NCI-H2107 treated with DMSO at 0.1 percent for 48 hours (cell line): ENCODE measurements around the gene KRTAP4-1.
"Not testable (repeated sequence)": the region's sequence is repeated elsewhere in the genome, so short reads cannot be mapped to it uniquely, and the experiment has no call there.

ENCODE experiments used
- DNase-seq: peaks from one replicate; lab custom pipeline; 2025; ENCODE audit not compliant: unreplicated experiment; lab: John Stamatoyannopoulos, UW

Gene KRTAP4-1

DNA sequence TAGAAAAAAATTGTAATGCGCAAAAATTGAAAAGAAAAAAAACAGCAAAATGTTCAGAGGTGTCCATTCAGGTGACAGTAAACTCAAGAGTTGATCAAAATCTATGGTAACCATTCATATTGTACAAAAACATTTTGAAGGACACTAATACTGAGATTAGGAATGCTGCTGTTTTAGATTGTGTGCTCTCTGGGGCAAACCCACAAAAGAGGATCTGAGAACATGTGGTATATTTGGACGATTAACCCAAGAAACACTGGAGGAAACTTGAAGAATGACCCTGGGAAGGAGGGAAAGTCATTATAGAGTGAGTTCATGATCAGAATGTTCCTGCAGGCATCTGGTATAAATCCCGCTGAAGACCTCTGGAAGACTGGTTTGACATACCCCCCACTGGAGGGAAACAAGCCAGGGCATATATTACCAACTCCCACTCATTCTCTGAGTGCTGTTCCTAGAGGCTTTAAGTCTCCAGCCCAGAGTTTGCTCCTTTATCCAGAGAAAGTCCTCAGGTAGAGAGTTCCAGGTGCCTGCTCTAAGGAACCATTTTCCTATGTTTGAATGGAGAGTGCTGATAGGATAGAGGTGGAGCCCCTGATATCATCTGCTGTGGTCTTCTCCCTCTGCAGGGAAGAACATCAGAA, 7.8 kb downstream of the KRTAP4-1 start:
- DNase-seq, result no peak

DNA sequence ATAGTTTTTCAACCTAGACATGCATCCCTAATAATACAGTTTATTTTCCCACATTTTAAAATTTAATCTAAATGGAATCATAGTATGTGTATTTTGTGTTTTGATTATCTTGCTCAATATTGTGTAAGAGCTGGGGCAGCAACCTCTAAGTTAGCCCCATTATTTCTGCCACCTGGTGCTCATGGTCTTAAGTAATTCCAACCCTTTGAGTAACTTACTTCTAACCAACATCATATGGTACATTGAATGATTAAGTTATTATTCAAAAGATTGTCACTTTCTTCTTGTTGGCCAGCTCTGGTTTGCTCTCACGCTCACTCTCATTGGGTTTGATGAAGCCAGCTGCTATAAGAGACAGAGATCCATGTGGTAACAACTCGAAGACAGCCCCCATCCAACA, 12.8 kb downstream of the KRTAP4-1 start:
- DNase-seq, result no peak

DNA sequence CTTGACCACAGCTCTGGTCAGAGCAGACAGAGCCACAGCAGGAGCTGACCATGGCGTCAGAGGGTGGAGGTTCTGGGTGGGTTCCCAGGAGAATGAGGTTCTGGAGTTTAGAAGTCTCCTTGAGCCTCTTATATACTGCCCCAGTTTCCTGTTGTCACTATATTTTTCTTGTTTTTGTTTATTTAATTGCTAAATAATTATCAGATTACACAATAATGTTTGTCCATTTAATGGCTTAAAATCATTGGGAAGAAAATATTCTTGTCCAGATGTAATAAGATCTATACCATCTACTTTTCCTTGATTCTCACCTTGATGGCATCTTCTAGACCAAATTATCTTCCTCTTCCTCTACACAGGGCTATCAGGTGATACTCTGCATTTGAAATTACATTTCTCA, 16.6 kb downstream of the KRTAP4-1 start, which contains the start of gene KRTAP4-3:
Gene KRTAP4-3 (minus strand): TSS at position 101 of the 400 bp plus-strand sequence. CDS start 49 bp downstream, at position 52.
- no peak for DNase-seq

DNA sequence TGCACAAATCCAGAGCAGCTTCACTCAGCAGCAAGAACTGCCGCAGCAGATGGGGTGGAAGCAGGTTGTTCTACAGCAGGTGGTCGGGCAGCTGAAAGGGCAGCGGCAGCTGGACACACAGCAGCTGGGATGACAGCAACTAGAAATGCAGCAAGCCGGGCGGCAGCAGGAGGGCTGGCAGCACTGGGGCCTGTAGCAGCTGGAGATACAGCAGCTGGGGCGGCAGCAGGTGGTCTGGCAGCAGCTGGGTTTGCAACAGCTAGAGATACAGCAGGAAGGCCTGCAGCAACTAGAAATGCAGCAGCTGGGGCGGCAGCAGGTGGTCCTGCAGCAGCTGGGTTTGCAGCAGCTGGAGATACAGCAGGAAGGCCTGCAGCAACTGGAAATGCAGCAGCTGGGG, 17.1 kb downstream of the KRTAP4-1 start:
- DNase-seq, result no peak

DNA sequence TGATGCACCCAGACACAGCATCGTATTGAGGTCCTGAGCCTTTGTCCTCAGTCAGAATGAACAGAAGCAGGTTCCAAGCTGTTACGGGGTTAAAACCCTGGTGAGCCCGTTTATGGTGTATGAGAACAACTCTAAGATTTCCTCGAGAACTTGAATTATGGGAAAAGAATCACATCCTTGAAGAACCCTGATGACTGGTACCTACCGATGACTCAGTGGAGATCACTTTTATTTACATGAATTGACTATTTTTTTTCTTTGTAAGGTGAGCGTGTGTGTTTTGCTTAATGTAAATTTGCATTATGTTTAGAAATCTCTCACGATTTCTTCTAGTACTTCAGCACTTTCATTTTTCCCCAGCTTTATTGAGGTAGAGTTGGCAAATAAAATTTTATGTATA, 20.9 kb downstream of the KRTAP4-1 start:
- DNase-seq, result no peak

DNA sequence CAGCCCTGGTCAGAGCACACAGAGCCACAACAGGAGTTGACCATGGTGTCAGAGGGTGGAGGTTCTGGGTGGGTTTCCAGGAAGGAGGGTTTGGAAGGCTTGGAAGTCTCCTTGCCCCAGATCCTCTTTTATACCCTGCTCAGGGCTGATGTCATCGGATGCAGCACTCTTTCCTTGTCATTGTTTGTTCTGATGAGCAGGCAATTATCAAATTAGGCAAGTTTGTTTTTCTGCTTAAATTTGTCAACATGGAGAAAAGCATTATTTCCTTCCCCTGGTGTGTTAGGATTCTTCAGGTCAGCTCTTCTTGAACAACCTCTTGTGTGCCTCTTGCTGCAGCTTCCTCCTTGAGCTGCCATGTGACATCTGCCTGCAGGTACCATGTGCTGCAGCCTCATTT, 24.1 kb downstream of the KRTAP4-1 start, which contains the start of gene KRTAP4-4:
Gene KRTAP4-4 (minus strand): TSS at position 101 of the 400 bp plus-strand sequence. CDS start 57 bp downstream, at position 44.
- DNase-seq, result no peak

DNA sequence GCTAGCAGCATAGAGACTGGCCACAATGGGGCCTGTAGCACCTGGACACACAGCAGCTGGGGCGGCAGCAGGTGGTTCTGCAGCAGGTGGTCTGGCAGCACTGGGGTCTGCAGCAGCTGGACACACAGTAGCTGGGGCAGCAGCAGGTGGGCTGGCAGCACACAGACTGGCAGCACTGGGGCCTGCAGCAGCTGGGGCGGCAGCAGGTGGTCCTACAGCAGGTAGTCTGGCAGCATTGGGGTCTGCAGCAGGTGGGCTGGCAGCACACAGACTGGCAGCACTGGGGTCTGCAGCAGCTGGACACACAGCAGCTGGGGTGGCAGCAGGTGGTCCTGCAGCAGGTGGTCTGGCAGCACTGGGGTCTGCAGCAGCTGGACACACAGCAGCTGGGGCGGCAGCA, 24.5 kb downstream of the KRTAP4-1 start:
- DNase-seq, result not testable (repeated sequence)

DNA sequence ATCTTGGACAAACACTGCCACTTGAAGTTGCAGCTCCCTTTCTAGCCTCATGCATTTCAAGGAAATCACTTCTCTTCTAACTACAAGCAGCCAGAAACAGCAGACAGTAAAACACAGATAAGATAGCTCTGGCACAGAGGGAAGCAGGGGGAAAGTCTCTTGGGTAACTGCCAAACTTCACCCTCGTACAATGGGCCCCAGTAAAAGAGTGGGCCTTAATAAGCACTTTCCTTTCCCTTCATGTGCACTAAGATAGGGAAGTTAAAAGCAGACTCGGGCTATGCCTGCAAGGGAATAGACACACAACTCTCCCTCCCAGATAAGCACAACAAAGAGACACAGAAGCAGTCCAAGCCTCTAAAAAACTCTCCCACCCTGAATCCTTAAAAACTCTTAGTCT, 30.9 kb downstream of the KRTAP4-1 start:
- no peak for DNase-seq

DNA sequence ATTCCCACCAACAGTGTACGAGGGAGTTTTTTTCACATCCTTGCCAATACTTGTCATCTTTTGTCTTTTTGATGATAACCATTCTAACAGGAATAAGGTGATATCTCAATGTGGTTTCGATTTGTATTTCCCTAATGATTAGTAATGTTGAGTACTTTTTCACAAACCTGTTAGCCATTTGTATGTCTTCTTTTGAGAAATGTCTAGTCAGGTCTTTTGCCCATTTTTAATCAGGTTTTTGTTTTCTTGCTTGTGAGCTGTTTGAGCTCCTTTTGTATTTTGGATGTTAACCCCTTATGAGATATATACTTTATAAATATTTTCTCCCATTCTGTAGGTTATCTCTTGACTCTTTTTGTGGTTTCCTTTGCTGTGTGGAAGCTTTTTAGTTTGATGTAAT, 33.2 kb downstream of the KRTAP4-1 start:
- DNase-seq, result no peak

DNA sequence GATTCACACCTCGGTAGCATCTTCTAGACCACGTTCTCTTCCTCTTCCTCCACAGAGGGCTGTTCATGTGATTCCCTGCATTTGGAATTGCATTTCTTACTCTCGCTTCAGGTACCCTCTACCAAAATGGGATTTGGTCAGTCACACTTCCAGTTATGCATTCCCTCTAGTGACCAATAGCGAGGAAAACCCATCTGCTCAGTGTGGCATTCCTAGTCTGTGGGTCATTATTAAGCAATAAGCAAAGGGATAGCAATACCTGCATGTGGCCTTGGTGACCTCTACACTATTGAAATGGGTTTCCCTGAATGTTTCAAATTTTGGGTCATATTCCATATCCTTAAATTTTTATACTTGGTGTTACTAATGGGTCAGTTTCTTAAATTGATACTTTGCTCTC, 34.7 kb downstream of the KRTAP4-1 start:
- DNase-seq, result no peak

DNA sequence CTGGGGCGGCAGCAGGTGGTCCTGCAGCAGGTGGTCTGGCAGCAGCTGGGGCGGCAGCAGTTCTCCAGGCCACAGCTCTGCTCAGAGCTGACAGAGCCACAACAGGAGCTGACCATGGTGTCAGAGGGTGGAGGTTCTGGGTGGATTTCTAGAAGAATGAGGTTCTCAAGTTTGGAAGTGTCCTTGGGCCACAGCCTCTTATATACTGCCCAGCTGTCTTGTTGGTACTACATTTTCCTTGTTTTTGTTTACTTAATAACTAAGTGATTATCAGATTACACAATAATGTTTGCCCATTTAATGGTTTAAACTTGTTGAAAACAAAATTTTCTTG, 35.1 kb downstream of the KRTAP4-1 start, which contains the start of gene KRTAP4-5:
Gene KRTAP4-5 (minus strand): TSS at position 174 of the 334 bp plus-strand sequence. CDS start 58 bp downstream, at position 116.
- DNase-seq, result no peak

DNA sequence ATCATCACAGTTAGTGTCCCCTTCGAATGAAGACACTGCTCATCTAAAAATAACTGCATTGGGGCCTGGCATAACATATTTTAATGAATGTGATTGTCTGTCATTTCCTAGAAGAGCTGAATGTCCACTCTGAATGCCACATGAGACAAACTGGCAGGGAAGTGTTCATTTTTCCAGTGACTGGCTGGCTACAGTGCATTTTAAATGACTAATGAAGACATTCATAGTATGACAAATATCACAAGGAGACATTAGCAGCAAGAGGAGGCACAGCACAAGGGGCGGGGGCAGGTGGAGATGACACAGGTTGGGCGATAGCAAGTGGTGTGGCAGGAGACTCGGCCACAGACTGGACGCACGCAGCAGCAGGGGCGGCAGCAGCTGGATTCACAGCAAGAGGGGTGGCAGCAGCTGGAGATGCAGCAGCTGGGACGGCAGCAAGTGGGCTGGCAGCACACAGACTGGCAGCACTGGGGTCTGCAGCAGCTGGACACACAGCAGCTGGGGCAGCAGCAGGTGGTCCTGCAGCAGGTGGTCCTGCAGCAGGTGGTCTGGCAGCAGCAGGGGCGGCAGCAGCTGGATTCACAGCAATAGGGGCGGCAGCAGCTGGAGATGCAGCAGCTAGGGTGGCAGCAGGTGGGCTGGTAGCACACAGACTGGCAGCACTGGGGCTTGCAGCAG, 35.6 kb downstream of the KRTAP4-1 start:
- not testable (repeated sequence) for DNase-seq

DNA sequence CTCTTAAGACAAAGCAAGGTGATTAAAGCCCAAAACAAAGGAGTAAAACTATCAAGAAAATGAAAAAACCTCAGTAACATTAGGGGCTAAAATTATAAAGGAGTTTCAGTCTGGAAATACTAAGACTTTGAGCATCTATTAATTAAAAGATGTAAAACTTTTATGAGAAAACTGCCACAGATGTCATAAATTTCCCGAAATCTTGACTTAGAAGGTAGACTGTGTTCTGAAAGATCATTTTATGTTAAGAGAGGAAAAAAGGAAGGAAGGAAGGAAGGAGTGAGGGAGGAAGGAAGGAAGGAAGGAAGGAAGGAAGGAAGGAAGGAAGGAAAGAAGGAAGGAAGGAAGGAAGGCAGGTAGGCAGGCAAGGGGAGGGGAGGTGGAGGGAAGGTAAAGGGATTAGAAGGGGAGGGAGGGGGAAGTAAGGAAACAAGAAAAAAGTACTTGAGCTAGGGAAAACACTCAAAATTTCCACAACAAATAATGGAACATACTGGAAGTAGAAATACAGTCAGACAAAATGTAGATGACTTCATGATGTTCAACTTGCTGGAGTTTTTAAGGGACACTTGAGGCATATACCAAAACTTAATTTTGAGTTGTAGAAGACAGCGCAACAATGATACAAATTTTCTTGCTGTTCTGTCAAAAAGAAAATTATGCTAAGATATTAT, 37.0 kb downstream of the KRTAP4-1 start:
- DNase-seq, result no peak

DNA sequence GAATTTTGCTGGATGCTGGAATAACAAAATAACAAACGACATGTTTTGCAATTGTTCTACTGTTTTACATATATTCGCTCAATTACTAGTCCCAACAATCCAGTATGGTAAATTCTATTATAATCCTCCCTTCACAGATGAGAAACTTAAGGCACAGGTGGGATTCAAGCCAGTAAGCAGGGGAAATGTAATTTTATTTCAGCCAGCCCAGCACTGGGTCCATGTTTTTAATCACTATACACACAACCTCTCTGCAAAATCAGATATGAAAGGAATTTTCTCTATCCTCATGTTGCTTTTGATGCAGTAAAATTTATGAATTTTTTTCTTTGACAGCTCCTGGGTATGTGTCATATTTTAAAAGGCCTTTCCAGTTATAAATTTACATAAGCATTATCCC, 39.5 kb downstream of the KRTAP4-1 start:
- DNase-seq, result no peak

DNA sequence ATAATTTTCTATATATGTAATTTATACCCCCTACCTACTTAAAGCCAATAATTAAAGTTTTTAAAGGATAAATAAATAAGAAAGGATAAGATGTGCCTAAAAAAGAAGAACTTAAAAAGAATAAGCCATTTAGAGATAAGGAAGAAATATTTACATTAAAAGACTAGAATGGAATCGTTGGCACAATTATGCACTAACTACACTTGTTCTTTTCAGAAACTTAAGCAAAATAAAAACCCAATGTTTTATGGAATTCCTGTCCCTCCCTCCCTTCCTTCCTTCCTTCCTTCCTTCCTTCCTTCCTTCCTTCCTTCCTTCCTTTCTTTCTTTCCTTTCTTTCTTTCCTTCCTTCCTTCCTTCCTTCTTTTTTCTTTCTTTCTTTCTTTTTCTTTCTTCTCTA, 39.9 kb downstream of the KRTAP4-1 start:
- no peak for DNase-seq

DNA sequence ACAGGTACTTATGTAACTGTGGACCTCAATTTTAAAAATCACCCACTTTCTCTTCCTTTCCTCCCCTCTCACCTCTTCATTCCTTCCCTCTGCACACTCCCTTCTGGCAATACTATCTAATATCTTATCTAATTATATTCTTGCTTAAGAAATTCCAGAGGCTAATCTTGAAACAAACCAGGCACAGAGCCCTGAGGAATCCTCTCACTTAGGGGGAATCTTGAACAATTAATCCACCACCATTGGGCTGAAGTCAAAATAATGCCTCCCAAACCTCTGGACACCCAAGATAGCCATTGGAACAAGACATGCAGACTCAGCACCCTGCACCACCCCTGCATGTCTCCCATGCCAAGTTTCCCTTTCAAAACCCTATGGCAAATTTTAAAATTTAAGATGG, 43.4 kb downstream of the KRTAP4-1 start:
- no peak for DNase-seq

DNA sequence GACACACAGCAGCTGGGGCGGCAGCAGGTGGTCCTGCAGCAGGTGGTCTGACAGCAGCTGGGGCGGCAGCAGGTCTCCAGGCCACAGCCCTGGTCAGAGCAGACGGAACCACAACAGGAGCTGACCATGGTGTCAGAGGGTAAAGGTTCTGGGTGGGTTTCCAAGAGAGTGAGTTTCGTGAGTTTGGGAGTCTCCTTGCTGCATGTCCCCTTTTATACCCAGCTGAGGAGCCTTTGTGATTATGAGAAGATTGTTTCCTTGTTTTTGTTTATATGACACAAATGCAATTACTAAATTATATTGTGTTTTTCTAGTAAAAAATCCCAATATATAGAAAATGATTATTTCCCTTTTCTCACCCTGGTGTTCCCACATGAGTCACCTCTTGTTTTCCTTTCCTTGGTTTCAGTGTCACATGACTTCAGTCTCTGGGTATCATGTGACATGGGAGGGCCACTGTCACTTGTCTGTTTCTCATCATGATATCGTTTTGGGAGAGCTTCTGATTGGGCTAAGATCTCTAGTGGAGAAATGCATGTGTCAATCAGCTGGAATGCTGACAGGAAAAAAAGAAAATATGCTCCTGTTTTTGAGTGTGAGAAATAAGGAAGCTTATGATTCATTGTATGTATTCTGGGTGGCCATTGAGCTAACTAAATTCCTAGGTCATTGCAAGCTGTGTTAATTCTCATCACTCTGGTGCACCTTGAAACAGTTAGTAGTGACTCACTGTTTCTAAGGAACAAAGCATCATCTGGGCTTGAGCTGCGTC, 44.2 kb downstream of the KRTAP4-1 start, which contains the start of gene KRTAP4-6:
Gene KRTAP4-6 (minus strand): TSS at position 185 of the 772 bp plus-strand sequence. CDS start 57 bp downstream, at position 128.
- no peak for DNase-seq

DNA sequence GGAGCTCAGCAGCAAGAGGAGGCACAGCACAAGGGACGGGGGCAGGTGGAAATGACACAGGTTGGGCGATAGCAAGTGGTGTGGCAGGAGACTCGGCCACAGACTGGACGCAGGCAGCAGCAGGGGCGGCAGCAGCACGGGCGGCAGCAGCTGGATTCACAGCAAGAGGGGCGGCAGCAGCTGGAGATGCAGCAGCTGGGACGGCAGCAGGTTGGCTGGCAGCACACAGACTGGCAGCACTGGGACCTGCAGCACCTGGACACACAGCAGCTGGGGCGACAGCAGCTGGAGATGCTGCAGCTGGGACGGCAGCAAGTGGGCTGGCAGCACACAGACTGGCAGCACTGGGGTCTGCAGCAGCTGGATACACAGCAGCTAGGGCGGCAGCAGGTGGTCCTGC, 44.8 kb downstream of the KRTAP4-1 start:
- DNase-seq, result not testable (repeated sequence)
